ENCODE measurements around the gene PHRF1. TPM values are rescaled to one million over a fixed set of nuclear protein-coding genes. Genes with fewer than 3 reads are reported as not detected.

PHRF1 gene
- total RNA-seq, 2 donors from 2014 or later = 31.3 to 39.6 TPM

GRCh38 chr11:539971-540481 lies 36.2 kb upstream of the PHRF1 start:
- DNase-seq (ENCODE audit: low spot score) = no peak
- H3K9me3 ChIP-seq = no peaks in the 10 kb centered on the region
- no peaks in the 10 kb centered on the region for H3K27me3 ChIP-seq (replicated peaks; ENCODE audit: insufficient read depth)
- no peak overlapping the region for H3K27ac ChIP-seq
- ATAC-seq (ENCODE audit: insufficient number of reproducible peaks, low FRiP score, low read depth) = no peak
- no peaks in the 10 kb centered on the region for H3K36me3 ChIP-seq
- H3K4me1 ChIP-seq (ENCODE audit: control insufficient read depth in 1 of 2, low read depth in 2 of 2) = peaks cover 9 to 23% of the 10 kb centered on the region in 2 donors
- no peak for TF ChIP-seq CTCF (IDR thresholded peaks at IDR 0.05)
- no peak overlapping the region for H3K4me3 ChIP-seq

GRCh38 chr11:540583-541432 lies 35.5 kb upstream of the PHRF1 start:
- DNase-seq (ENCODE audit: low spot score) (no peak), ATAC-seq (ENCODE audit: insufficient number of reproducible peaks, low FRiP score, low read depth) (no peak)
- TF ChIP-seq CTCF (IDR thresholded peaks at IDR 0.05) = no peak
- Histone ChIP-seq H3K4me3 (no peak overlapping the region), H3K9me3 (no peaks in the 10 kb centered on the region), H3K4me1 (ENCODE audit: control insufficient read depth in 1 of 2, low read depth in 2 of 2) (peaks cover 9 to 21% of the 10 kb centered on the region in 2 donors), H3K27ac (no peak overlapping the region), H3K27me3 (replicated peaks; ENCODE audit: insufficient read depth) (no peaks in the 10 kb centered on the region), H3K36me3 (no peaks in the 10 kb centered on the region)

- Histone ChIP-seq H3K4me1 (ENCODE audit: control insufficient read depth in 1 of 2, low read depth in 2 of 2) (peaks cover 3 to 15% of the 10 kb centered on the region in 2 donors), H3K4me3 (no peak overlapping the region), H3K27ac (no peak overlapping the region), H3K36me3 (no peaks in the 10 kb centered on the region), H3K27me3 (replicated peaks; ENCODE audit: insufficient read depth) (no peaks in the 10 kb centered on the region), H3K9me3 (no peaks in the 10 kb centered on the region)
- ATAC-seq (ENCODE audit: insufficient number of reproducible peaks, low FRiP score, low read depth) (no peak), DNase-seq (ENCODE audit: low spot score) (no peak)
- no peak for TF ChIP-seq CTCF (IDR thresholded peaks at IDR 0.05)
These were observed 34.8 kb upstream of the PHRF1 start for GRCh38 chr11:541433-541885.

- H3K4me1 ChIP-seq (ENCODE audit: control insufficient read depth in 1 of 2, low read depth in 2 of 2) = no peaks in the 10 kb centered on the region
- H3K9me3 ChIP-seq = no peaks in the 10 kb centered on the region
- no peak overlapping the region for H3K27ac ChIP-seq
- H3K27me3 ChIP-seq (replicated peaks; ENCODE audit: insufficient read depth) = no peaks in the 10 kb centered on the region
- no peak for DNase-seq (ENCODE audit: low spot score)
- ATAC-seq (ENCODE audit: insufficient number of reproducible peaks, low FRiP score, low read depth) = no peak
- TF ChIP-seq CTCF (IDR thresholded peaks at IDR 0.05) = no peak
- H3K4me3 ChIP-seq = no peak overlapping the region
- H3K36me3 ChIP-seq = no peaks in the 10 kb centered on the region
These were observed 31.5 kb upstream of the PHRF1 start for GRCh38 chr11:544817-545166.

- no peaks in the 10 kb centered on the region for H3K4me1 ChIP-seq (ENCODE audit: control insufficient read depth in 1 of 2, low read depth in 2 of 2)
- H3K4me3 ChIP-seq = no peak overlapping the region
- no peak for DNase-seq (ENCODE audit: low spot score)
- no peaks in the 10 kb centered on the region for H3K27me3 ChIP-seq (replicated peaks; ENCODE audit: insufficient read depth)
- ATAC-seq (ENCODE audit: insufficient number of reproducible peaks, low FRiP score, low read depth) = no peak
- no peak overlapping the region for H3K27ac ChIP-seq
- no peaks in the 10 kb centered on the region for H3K36me3 ChIP-seq
- no peaks in the 10 kb centered on the region for H3K9me3 ChIP-seq
- no peak for TF ChIP-seq CTCF (IDR thresholded peaks at IDR 0.05)
These were observed 31.1 kb upstream of the PHRF1 start for GRCh38 chr11:545171-545570.
